GM21526 (cell line): ENCODE data around the gene PSTPIP1.
"Not testable (repeated sequence)": the region's sequence is repeated elsewhere in the genome, so short reads cannot be mapped to it uniquely, and the experiment has no call there.

Source experiments
- ATAC-seq: cut with Tn5 transposase; IDR thresholded peaks from one replicate; pipeline ENCODE4 v1.9.1; 2021; ENCODE audit warnings: moderate library complexity; ENCODE audit not compliant: unreplicated experiment, low FRiP score

PSTPIP1 gene

GRCh38 chr15:76994971-76995945 lies at the start of gene PSTPIP1:
PSTPIP1 (plus strand) TSS chr15:76995126; CDS start chr15:76995574, 448 bp downstream.
- ATAC-seq, result peak; percentile 44

- no peak for ATAC-seq
Observed at GRCh38 chr15:76945494-76946093, 49.3 kb upstream of the PSTPIP1 start.

DNA sequence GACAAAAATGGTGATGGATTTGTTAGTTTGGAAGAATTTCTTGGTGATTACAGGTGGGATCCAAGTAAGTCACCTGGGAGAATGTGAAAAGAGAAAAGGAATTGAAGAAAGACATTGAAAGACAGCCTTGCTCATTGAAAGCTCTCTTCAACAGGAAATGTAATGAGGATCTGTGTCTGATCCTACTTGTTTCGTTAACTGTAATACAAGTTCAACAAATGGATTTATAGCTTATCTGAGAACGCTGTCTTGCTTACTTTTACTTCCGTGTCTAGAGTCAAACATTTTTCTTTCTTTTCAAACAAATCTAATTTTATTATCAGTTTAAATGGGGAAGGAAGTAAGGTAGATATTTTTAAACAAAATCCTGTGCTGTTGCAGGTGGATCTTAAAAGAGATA lies 47.5 kb upstream of the PSTPIP1 start:
- ATAC-seq, result no peak

- ATAC-seq, result no peak
Observed at GRCh38 chr15:76951220-76951619, 43.7 kb upstream of the PSTPIP1 start.

- no peak for ATAC-seq
Observed at GRCh38 chr15:76953913-76954312, 41.0 kb upstream of the PSTPIP1 start.

- ATAC-seq, result no peak
Observed at GRCh38 chr15:76954744-76955143, 40.2 kb upstream of the PSTPIP1 start.

GRCh38 chr15:76961268-76962011 lies 33.5 kb upstream of the PSTPIP1 start:
- ATAC-seq, result no peak

DNA sequence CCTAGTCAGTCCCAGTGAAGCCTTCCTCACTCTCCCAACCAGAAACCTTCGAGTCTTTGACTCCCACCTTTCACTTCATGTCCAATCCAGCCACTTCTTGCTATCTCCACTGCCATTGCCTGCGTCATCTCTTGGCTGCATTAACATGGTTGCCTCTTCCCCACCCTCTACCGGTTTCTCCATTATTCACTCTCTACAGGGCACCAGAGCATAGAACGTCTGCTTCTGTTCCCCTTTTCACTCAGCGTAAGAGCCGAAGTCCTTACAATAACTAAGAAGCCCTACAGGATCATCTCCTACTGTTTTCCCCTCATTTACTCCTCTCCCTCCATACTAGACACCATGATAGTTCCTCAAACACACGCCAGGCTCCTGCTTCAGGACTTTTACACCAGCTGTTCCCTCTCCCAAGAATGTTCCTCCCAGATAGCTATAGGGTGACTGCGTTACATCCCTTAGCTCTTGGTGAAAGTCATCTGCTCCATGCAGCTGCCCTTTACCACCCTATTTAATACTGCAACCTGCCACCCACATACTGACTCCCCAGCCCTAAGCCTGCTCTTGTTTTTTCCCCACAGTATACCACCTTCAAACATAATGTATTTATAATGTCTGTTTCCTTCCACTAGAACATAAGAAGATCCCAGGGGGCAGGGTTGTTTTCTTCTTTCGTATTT lies 32.5 kb upstream of the PSTPIP1 start:
- ATAC-seq, result no peak

DNA sequence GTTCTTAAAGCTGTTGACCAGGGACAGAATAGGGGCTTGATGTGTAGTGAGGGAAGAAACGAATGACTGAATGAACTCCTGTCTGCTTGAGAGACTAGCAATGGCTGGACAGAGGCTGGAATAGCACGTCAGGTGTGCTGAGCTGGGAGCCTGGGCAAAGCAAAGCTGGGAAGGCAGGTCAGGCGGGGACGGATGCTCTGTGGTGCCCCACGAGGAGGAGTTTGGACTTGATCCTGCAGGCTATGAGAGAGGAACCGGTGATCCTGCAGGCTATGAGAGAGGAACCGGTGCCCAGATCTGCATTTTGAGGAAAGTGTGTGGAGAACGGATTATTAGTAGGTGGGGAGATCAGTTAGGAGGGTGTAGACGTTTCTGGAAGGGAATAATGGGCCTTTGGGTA lies 31.3 kb upstream of the PSTPIP1 start:
- ATAC-seq, result no peak

DNA sequence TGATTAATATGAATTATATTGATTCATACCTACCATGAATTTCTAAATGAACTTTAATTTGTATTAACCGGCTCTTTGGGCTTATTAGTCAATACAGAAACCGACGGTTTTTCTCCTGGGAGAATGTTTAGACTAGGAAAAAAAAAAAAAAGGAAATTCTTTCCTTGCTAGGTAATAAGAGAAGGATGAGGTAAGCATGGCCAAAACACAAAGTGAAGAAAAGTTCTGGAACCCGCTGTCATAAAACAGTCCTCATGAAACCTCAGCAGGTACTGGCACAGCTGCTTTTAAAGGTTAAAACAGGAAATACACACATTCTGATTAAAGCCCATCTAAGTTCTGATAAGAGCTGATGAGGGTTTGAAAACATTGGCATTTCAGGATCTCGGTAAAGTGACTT lies 30.8 kb upstream of the PSTPIP1 start:
- no peak for ATAC-seq

- not testable (repeated sequence) for ATAC-seq
Observed at GRCh38 chr15:76966051-76966450, 28.9 kb upstream of the PSTPIP1 start.

GRCh38 chr15:76967067-76967466 lies 27.9 kb upstream of the PSTPIP1 start:
- no peak for ATAC-seq

- ATAC-seq, result no peak
Observed at GRCh38 chr15:76968306-76968705, 26.6 kb upstream of the PSTPIP1 start.

GRCh38 chr15:76972389-76973361 lies 22.3 kb upstream of the PSTPIP1 start:
- no peak for ATAC-seq

DNA sequence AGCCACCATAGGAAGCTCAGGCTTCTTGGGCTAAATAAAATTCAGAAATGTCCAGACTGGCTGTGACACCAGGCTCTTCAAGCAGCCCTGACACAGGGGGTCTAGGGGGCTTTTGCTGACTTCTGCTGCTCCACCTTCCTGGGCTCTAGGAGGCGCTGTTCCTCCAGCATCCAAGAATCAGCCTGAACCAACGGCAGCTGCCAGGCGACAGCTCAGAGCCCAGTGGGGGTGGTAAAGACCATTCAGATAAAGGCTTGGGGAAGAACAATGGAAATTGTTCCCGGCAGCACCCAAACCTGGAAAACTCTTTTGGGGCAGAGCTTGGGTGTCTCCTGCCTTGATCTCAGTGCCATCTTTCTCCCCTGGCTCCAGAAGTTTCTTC lies 21.6 kb upstream of the PSTPIP1 start:
- no peak for ATAC-seq

DNA sequence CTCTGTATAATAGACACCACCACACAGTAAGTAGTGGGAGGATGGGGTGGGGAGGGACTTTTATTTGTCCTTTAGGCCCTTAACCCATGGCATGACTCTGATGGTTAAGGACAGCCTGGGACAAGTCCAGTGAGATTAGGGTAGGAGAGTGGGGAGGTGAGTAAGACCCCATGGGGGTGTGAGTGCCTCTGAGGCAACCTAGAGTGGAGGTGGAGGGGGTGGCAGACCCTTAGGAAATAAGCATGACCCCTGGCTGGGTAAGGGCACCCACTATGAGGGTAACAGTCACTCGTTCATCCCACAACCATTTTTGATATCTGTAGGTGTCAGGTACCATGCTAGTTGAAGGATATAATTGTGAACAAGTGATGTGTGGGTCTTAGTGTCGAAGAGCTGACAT lies 21.0 kb upstream of the PSTPIP1 start:
- no peak for ATAC-seq

DNA sequence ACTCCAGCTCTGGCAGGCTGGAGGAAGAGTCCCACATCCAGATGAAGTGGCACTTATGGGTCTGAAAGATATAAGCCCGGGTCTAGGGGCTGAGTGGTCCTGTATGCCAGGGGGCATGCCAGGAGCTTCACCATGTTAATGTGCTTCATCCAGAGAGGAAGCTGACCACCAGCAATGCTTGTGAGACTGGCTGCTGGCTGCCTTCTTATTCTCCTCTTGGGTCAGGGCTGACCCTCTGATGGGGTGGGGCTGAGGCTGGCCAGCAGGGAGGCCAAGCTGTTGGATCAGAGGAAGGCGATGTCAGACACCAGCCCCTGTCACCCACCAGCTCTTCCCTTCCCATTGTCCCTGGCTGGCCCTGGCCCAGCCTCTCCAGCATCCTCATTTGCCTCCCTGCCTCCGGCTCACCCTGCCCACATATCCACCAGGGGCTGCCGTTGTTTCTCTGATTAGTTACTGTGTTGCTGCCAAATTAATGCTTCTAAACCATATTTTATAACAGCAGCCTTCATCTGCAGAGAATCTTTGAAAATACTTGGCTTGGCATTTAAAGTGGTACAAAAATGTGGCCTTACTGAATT lies 20.4 kb upstream of the PSTPIP1 start:
- ATAC-seq, result no peak

DNA sequence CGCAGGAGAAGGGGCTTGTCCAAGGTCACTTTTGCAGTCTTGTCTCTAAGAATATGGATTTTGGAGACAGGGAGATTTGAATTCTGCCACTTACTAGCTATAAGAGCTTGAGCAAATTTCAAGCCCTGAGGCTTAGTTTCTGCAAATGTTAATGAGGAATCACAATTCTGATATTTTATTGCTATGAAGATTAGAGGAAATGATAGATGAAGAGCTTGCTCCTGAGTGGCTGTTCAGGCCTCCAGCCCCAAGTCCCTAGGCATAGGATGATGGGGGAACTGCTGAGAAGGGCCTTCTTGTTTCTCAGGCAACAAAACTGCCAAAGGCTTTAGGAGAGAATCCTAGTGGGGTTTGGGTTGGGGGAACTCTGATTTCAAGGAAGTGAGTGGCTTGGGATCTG lies 18.8 kb upstream of the PSTPIP1 start:
- no peak for ATAC-seq
